ENCODE data around the gene PCDHGA1.

DNA sequence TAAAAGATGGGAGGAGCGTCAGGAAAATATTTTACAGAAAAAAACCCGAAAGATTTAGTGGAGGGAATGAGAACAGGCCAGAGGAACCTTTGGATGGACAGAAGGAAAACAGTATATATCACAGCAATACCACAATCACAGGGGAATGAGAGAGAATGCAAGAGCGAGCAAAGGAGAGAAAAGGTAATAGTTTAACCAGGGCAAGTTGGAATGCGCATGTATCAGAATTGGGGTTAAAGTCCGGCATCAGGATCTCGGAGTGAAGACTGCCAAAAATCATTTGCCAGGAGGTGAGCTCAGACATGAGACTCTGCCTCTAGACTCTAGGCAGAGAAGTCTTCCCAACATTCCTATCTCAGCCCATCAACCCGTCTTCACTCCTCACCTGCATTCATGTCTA lies 195.3 kb downstream of the PCDHGA1 start:
- TF ChIP-seq, protein P1, sequence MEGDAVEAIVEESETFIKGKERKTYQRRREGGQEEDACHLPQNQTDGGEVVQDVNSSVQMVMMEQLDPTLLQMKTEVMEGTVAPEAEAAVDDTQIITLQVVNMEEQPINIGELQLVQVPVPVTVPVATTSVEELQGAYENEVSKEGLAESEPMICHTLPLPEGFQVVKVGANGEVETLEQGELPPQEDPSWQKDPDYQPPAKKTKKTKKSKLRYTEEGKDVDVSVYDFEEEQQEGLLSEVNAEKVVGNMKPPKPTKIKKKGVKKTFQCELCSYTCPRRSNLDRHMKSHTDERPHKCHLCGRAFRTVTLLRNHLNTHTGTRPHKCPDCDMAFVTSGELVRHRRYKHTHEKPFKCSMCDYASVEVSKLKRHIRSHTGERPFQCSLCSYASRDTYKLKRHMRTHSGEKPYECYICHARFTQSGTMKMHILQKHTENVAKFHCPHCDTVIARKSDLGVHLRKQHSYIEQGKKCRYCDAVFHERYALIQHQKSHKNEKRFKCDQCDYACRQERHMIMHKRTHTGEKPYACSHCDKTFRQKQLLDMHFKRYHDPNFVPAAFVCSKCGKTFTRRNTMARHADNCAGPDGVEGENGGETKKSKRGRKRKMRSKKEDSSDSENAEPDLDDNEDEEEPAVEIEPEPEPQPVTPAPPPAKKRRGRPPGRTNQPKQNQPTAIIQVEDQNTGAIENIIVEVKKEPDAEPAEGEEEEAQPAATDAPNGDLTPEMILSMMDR (IDR thresholded peaks at IDR 0.05), result no peak
- TF ChIP-seq POLR2A (IDR thresholded peaks at IDR 0.05), result no peak
